Transverse colon (tissue), 4 donors: ENCODE data around the gene ACHE. TPM values are rescaled to one million over a fixed set of nuclear protein-coding genes. Genes with fewer than 3 reads are reported as not detected.
"Not testable (repeated sequence)": the region's sequence is repeated elsewhere in the genome, so short reads cannot be mapped to it uniquely, and the experiment has no call there.

Experiments used
- DNase-seq: peaks from one replicate; pipeline ENCODE4 v3.0.0-alpha.2; 2019
- H3K27ac ChIP-seq, 4 donors: fragments of 200-600 bp; sonication (generic); 2 replicates each; pipeline ENCODE4 v1.5.1; 2016 to 2018; ENCODE audit warnings: inconsistent platforms in 4 of 4
- H3K27me3 ChIP-seq: fragments of 200-600 bp; sonication (generic); 2 replicates; pipeline ENCODE4 v1.5.1; 2017; ENCODE audit warnings: inconsistent platforms
- H3K36me3 ChIP-seq, 4 donors: fragments of 200-600 bp; sonication (generic); 2 replicates each; pipeline ENCODE4 v1.5.1; 2017 to 2019; ENCODE audit warnings: inconsistent platforms in 4 of 4
- H3K4me1 ChIP-seq, 4 donors: fragments of 200-600 bp; sonication (generic); 2 replicates each; pipeline ENCODE4 v1.5.1; 2017 to 2020; ENCODE audit warnings: inconsistent platforms in 4 of 4
- H3K4me3 ChIP-seq, 4 donors: fragments of 200-600 bp; sonication (generic); 1 replicate in 1 of 4; 2 replicates in 3 of 4; pipeline versions ENCODE4 v1.5.1 to v1.6.1; 2017 to 2019; ENCODE audit warnings: inconsistent platforms in 4 of 4
- H3K9me3 ChIP-seq, 2 donors: fragments of 200-600 bp; sonication (generic); 2 replicates each; pipeline ENCODE4 v1.5.1; 2017 to 2019; ENCODE audit warnings: inconsistent platforms in 2 of 2
- EP300 ChIP-seq: sonication (generic); formaldehyde crosslinking; IDR thresholded peaks from one replicate; pipeline ENCODE4 v1.6.1; 2017; ENCODE audit warnings: antibody characterized with exemption, low read depth
- POLR2A ChIP-seq: fragments of 450-650 bp; IDR thresholded peaks from one replicate; pipeline ENCODE4 v1.6.1; 2016; ENCODE audit warnings: antibody characterized with exemption, mild to moderate bottlenecking, moderate library complexity
- POLR2AphosphoS5 ChIP-seq, 3 donors: sonication (generic); formaldehyde crosslinking; IDR thresholded peaks; one replicate each; pipeline ENCODE4 v1.6.1; 2016; ENCODE audit warnings: antibody characterized with exemption in 3 of 3
- WGBS, 2 donors: methylation state at CpG; one replicate each; pipeline ENCODE4 v1.1.5; 2018; ENCODE audit warnings: low coverage in 1 of 2; 5-methylcytosine and 5-hydroxymethylcytosine counted together
- in situ Hi-C, 4 donors: fragments of 200-750 bp; cut with MboI; loops; one replicate each; pipeline versions ENCODE4 v1.15.0 to v1.15.1; 2017; ENCODE audit warnings: low sequenced_read_pairs in 3 of 4, low pct_ligation_motif_present in 1 of 4, low pct_unique_long_range_greater_than_20kb in 1 of 4
- intact Hi-C: fragments of 100-400 bp; cut with DNase I; formaldehyde crosslinking; loops from one replicate; pipeline ENCODE4 v1.15.1; 2023; ENCODE audit warnings: low total_unique reads
- total RNA-seq, 4 donors: library from RNA; depleted of rRNA; stranded (reverse); fragments of >200 nt; gene quantifications; one replicate each; pipeline ENCODE4 v1.1.0, GENCODE V29; 2016
- TF ChIP-seq, protein P1 (sequence below), 5 experiments: fragments of 200-600 bp in 3 of 5; fragments of 450-650 bp in 2 of 5; sonication (generic) in 3 of 5; IDR thresholded peaks; 1 replicate in 2 of 5; 2 replicates in 3 of 5; pipeline ENCODE4 v1.5.1; 2016 to 2017; ENCODE audit warnings: antibody characterized with exemption in 5 of 5, inconsistent platforms in 3 of 5, mild to moderate bottlenecking in 2 of 5, moderate library complexity in 1 of 5

Gene ACHE
- total RNA-seq, 4 donors from 2014 or later = 3.8 to 29.9 (median 14.3) TPM

DNA sequence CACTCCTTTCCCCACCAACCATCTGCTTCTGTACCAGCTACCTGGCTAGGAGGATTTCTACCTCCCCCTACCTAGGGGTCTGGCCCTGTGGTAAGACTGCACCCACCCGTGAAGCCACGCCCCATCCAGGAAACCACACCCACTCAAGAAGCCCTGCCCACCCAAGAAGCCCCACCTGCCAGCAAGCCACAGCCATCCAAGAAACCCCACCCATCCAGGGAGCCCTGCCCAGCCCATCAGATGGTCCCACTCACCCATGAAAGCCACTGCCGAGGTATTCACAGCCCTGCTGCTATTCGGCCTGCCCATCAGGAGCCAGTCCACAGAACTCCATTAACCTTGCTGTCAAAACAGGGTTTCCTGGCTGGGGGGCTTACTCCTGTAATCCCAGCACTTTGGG, 38.0 kb upstream of the ACHE start:
- H3K27me3 ChIP-seq = peaks cover 32% of the 10 kb centered on the region
- TF ChIP-seq POLR2A = no peak
- TF ChIP-seq EP300 = no peak
- TF ChIP-seq POLR2AphosphoS5 (IDR thresholded peaks at IDR 0.05) = no peak
- TF ChIP-seq, protein P1, sequence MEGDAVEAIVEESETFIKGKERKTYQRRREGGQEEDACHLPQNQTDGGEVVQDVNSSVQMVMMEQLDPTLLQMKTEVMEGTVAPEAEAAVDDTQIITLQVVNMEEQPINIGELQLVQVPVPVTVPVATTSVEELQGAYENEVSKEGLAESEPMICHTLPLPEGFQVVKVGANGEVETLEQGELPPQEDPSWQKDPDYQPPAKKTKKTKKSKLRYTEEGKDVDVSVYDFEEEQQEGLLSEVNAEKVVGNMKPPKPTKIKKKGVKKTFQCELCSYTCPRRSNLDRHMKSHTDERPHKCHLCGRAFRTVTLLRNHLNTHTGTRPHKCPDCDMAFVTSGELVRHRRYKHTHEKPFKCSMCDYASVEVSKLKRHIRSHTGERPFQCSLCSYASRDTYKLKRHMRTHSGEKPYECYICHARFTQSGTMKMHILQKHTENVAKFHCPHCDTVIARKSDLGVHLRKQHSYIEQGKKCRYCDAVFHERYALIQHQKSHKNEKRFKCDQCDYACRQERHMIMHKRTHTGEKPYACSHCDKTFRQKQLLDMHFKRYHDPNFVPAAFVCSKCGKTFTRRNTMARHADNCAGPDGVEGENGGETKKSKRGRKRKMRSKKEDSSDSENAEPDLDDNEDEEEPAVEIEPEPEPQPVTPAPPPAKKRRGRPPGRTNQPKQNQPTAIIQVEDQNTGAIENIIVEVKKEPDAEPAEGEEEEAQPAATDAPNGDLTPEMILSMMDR (IDR thresholded peaks at IDR 0.05) = no peak
- in situ Hi-C loops = no loop called here
- intact Hi-C loops = no loop called here
- WGBS, 2 donors = 35% methylated on average over 4 of the region's 4 CpGs; no CpG with 5 or more reads in 1 of the 2 donors
- DNase-seq = no peak
- no peak overlapping the region for H3K27ac ChIP-seq
- no peaks in the 10 kb centered on the region for H3K9me3 ChIP-seq
- no peaks in the 10 kb centered on the region for H3K36me3 ChIP-seq
- no peaks in the 10 kb centered on the region for H3K4me1 ChIP-seq
- no peak overlapping the region for H3K4me3 ChIP-seq

DNA sequence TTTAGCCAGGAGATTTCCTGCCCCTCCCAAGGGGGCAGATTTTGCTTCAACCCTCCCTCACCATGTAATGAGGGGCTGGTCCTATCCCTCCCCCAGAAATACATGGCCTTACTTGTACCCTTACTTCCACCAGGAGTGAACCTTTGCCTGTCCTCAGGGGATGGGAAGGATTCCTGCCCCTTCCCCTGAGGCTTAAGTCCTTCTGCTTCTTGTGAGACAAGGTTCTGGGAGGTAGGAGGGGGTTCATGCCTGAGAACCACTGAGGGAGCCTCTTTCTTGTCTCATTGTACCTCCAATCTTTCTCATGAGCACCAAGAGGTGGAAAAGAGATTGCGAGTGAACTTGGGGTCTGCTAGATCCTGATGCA, 34.1 kb upstream of the ACHE start:
- intact Hi-C loops = no loop called here
- Histone ChIP-seq H3K36me3 (no peaks in the 10 kb centered on the region), H3K4me3 (no peak overlapping the region), H3K27ac (no peak overlapping the region), H3K27me3 (peaks cover 25% of the 10 kb centered on the region), H3K4me1 (no peaks in the 10 kb centered on the region), H3K9me3 (no peaks in the 10 kb centered on the region)
- WGBS, 2 donors = 100% methylated on average over 1 of the region's 1 CpG; no CpG with 5 or more reads in 1 of the 2 donors
- no peak for TF ChIP-seq POLR2AphosphoS5 (IDR thresholded peaks at IDR 0.05)
- TF ChIP-seq, protein P1 (IDR thresholded peaks at IDR 0.05) = no peak
- in situ Hi-C loops = no loop called here
- DNase-seq = no peak

DNA sequence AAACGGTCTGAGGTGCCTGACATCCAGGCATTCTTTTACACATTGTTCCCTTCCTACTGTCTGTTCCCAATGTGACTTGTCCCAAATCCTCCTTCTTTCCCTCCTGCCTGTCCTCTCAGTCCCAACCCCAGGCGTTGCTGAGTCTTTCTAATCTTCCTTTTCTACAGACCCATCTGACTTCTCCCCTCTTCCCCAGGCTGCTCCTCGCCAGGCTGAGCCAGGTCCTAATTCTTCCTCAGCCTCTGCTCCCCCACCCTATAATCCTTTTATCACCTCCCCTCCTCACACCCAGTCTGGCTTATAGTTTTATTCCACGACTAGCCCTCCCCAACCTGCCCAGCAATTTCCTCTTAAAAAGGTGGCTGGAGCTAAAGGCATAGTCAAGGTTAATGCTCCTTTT, 27.9 kb upstream of the ACHE start:
- in situ Hi-C loops, H3K27ac ChIP-seq, intact Hi-C loops, H3K4me3 ChIP-seq, H3K9me3 ChIP-seq, DNase-seq, H3K27me3 ChIP-seq, H3K36me3 ChIP-seq, H3K4me1 ChIP-seq: not testable (repeated sequence)
- WGBS, 2 donors = 34 to 39% methylated on average over 3 to 4 of the region's 4 CpGs

DNA sequence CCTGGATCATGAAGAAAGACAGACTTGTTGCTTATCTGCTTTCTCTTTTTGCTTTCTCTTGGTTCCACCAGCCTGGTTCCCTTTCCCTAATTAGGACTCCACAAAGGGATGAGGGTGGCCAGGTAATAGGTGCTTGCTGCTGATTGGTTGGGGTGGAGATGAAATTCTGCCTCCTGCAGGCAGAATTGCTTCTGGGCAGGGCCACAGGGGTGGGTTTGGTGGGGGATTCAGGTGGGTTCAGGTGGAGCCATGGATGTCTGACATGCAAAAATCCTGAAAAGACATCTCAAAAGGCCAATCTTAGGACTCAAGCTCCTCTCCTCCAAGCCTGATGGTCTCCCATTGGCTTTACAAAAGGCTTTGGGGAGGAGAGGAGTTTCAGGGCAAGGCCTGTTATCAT, 25.4 kb upstream of the ACHE start:
- Histone ChIP-seq H3K27me3 (peaks cover 4% of the 10 kb centered on the region), H3K4me3 (no peak overlapping the region), H3K9me3 (no peaks in the 10 kb centered on the region), H3K27ac (no peak overlapping the region), H3K4me1 (peaks cover 0 to 4% (median 2%) of the 10 kb centered on the region in 4 donors), H3K36me3 (no peaks in the 10 kb centered on the region)
- intact Hi-C loops (no loop called here), in situ Hi-C loops (no loop called here)
- TF ChIP-seq POLR2A (no peak), POLR2AphosphoS5 (IDR thresholded peaks at IDR 0.05) (no peak), EP300 (no peak)
- TF ChIP-seq, protein P1 (IDR thresholded peaks at IDR 0.05) = no peak
- DNase-seq = no peak

DNA sequence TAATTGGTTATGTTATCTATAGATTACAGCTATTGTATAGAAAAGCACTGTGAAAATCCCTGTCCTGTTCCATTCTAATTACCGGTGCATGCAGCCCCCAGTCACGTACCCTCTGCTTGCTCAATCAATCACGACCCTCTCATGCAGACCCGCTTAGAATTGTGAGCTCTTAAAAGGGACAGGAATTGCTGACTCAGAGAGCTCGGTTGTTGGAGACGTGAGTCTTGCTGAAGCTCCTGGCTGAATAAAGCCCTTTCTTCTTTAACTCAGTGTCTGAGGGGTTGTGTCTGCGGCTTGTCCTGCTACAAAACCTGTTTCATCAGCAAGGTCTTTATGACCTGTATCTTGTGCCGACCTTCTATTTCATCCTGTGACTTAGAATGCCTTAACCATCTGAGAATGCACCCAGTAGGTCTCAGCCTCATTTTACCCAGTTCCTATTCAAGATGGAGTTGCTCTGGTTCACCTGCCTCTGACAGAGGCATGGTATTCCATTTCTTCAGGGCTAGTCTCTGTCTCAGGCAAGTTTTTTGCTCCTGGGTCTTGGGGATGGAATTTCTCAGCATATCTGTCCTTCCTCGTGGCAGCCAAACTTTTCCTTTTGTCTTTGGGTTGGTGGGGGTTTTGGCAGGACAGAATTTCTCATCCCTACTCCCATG, 24.2 kb upstream of the ACHE start:
- DNase-seq, in situ Hi-C loops, H3K36me3 ChIP-seq, H3K4me1 ChIP-seq, H3K4me3 ChIP-seq, H3K27me3 ChIP-seq, intact Hi-C loops, H3K9me3 ChIP-seq, H3K27ac ChIP-seq: not testable (repeated sequence)
- 76 to 82% methylated on average over 5 to 9 of the region's 9 CpGs for WGBS, 2 donors

DNA sequence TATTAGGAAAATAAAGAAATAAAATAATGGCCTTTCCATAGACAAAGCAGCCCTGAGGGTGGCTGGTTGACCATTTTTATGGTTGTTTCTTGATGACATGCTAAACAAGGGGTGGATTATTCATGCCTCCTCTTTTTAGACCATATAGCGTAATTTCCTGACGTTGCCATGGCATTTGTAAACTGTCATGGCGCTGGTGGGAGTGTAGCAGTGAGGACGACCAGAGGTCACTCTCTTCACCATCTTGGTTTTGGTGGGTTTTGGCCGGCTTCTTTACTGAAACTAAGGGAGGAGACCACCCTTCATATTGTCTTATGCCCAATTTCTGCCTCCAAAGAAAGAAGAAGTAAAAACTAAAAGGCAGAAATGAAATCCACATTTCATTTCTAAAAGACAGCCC, 23.6 kb upstream of the ACHE start:
- H3K27ac ChIP-seq, H3K27me3 ChIP-seq, H3K9me3 ChIP-seq, H3K4me3 ChIP-seq, DNase-seq, H3K36me3 ChIP-seq, intact Hi-C loops, in situ Hi-C loops, H3K4me1 ChIP-seq: not testable (repeated sequence)
- 83 to 86% methylated on average over 4 to 5 of the region's 5 CpGs for WGBS, 2 donors
